Peyer's patch (tissue), 4 donors: ENCODE results near the gene DDX50.
"Not testable (repeated sequence)": the region's sequence is repeated elsewhere in the genome, so short reads cannot be mapped to it uniquely, and the experiment has no call there.

Experiments used
- POLR2A ChIP-seq, 2 donors: fragments of 450-650 bp; IDR thresholded peaks; one replicate each; pipeline ENCODE4 v1.5.1; 2017; ENCODE audit warnings: antibody characterized with exemption in 2 of 2, mild to moderate bottlenecking in 2 of 2, moderate library complexity in 2 of 2
- TF ChIP-seq, protein P1 (sequence below), 6 experiments: fragments of 450-650 bp in 4 of 6; fragments of 200-600 bp in 2 of 6; sonication (generic) in 1 of 6; IDR thresholded peaks; one replicate each; pipeline ENCODE4 v1.5.1; 2017 to 2019; ENCODE audit warnings: antibody characterized with exemption in 6 of 6, mild to moderate bottlenecking in 3 of 6, moderate library complexity in 1 of 6

DNA sequence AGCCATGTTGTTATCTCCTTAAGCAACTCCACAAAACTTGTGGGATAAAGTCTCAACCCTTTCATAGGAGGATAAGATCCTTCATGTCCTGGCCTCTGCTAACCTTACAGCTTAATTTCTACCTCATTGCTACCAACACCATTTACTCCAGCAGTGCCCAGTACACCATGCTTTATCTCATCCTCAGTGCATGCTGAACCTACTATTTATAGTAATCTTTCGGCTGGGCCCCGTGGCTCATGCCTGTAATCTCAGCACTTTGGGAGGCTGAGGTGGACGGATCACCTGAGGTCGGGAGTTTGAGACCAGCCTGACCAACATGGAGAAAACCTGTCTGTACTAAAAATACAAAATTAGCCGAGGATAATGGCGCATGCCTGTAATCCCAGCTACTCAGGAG, 78.6 kb downstream of the DDX50 start:
- TF ChIP-seq, protein P1, sequence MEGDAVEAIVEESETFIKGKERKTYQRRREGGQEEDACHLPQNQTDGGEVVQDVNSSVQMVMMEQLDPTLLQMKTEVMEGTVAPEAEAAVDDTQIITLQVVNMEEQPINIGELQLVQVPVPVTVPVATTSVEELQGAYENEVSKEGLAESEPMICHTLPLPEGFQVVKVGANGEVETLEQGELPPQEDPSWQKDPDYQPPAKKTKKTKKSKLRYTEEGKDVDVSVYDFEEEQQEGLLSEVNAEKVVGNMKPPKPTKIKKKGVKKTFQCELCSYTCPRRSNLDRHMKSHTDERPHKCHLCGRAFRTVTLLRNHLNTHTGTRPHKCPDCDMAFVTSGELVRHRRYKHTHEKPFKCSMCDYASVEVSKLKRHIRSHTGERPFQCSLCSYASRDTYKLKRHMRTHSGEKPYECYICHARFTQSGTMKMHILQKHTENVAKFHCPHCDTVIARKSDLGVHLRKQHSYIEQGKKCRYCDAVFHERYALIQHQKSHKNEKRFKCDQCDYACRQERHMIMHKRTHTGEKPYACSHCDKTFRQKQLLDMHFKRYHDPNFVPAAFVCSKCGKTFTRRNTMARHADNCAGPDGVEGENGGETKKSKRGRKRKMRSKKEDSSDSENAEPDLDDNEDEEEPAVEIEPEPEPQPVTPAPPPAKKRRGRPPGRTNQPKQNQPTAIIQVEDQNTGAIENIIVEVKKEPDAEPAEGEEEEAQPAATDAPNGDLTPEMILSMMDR (IDR thresholded peaks at IDR 0.05) = not testable (repeated sequence)
- TF ChIP-seq POLR2A (IDR thresholded peaks at IDR 0.05) = not testable (repeated sequence)
